Epidermal melanocyte (primary cell): Measurements from ENCODE around the gene FLT1.

Source experiments
- DNase-seq: peaks from one replicate; pipeline ENCODE4 v3.0.0; 2011; ENCODE audit warnings: low spot score; ENCODE audit not compliant: insufficient read length

FLT1 gene

DNA sequence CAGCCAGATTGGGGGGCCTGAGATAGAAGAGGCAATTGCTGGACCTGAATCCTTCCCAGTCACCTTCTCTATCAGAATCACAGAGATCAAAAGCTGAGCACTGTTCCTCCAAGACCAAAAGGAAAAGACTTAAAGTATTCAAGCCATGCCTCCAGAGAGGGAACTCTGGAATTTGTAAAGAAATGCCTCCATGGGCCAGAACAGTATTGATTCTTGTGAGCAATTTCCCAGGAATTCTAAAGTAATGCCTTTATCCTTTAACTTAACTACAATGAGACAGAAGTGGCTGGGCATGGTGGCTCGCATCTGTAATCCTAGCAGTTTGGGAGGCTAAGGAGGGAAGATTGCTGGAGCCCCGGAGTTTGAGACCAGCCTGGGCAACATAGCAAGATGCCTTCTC, 148.8 kb downstream of the FLT1 start:
- no peak for DNase-seq

DNA sequence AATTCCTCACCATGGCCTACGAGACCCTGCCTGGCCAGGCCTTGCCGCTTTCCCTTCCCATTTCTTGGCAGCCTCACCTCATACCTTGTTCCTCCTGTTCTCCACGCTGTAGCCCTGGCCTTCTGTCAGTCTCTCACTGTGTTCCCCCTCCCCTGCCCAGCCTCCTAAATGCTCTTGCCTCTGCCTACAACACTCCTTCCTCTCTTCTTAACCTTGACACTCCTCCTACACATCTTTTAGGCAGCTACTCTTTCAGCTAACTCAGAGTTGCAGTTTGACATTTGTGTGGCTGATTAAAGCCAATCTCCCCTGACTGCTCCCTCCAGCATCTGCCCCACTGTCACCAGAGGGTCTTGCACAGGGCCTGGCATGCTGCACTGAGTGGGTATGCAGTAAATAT, 150.8 kb downstream of the FLT1 start:
- DNase-seq, result no peak

GRCh38 chr13:28342251-28342650, 152.7 kb downstream of the FLT1 start:
- no peak for DNase-seq

- DNase-seq, result no peak
These were observed 154.6 kb downstream of the FLT1 start for GRCh38 chr13:28340272-28340793.

DNA sequence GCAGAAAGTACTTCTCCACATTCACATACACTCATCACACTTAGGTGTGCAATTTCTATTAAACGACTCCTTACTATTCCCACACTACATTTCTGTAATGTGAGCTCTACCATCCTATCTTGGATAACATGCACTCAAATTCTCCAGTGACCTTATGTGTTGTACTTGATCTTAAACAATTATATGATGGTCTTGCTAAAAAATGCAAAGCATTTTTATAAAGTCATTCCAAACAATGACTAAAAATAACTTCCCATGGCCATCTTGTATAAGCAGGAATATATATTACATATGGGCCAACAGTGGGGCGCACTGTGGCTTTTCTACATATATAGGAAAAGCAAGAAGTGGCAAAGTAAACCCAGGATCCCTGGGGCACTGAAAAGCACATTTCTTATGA, 155.5 kb downstream of the FLT1 start:
- DNase-seq, result no peak

GRCh38 chr13:28338742-28339141, 156.2 kb downstream of the FLT1 start:
- no peak for DNase-seq

- no peak for DNase-seq
These were observed 156.8 kb downstream of the FLT1 start for GRCh38 chr13:28338006-28338574.

DNA sequence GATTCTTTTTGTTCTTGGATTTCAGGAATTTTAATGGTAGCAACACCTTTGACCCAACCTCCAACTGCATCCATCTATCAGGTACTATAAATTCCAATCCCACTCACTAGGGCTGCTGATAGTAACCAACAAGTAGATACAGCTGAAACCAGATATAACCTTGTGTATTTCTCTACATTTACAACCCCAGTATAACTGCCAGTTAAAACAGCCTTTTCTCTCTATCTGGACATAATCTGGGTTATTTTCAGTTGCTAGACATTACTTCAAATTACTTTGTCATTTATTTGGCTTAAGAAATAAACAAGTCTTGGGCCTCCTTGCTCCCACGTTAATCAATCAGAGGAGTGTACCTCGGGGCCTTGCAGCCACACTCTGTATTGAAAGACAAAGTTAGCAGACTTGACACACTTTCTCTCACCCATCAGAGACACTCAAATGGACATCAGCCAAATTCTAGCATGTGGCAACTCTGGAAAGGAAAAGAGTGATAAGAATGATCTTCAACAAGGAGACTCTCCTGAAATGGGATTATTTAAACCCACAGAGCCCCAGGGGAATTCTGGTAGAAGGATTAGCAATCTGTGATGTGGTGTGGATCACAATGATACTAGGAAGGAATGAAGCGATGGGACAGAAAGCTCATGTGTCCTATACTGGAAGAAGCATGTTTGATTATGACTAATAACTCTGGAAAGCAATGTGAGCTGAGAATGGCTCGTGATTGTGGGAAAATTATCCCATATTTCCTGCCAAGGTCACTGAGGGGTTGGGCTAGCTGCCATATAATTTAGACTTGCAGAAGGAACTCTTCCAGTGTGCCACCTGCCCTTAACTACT, 157.5 kb downstream of the FLT1 start:
- no peak for DNase-seq

- no peak for DNase-seq
These were observed 158.7 kb downstream of the FLT1 start for GRCh38 chr13:28336193-28336657.

- DNase-seq, result no peak
These were observed 161.6 kb downstream of the FLT1 start for GRCh38 chr13:28333204-28333881.

GRCh38 chr13:28329395-28330158, 165.4 kb downstream of the FLT1 start:
- DNase-seq, result no peak

- no peak for DNase-seq
These were observed 166.7 kb downstream of the FLT1 start for GRCh38 chr13:28328271-28328607.

DNA sequence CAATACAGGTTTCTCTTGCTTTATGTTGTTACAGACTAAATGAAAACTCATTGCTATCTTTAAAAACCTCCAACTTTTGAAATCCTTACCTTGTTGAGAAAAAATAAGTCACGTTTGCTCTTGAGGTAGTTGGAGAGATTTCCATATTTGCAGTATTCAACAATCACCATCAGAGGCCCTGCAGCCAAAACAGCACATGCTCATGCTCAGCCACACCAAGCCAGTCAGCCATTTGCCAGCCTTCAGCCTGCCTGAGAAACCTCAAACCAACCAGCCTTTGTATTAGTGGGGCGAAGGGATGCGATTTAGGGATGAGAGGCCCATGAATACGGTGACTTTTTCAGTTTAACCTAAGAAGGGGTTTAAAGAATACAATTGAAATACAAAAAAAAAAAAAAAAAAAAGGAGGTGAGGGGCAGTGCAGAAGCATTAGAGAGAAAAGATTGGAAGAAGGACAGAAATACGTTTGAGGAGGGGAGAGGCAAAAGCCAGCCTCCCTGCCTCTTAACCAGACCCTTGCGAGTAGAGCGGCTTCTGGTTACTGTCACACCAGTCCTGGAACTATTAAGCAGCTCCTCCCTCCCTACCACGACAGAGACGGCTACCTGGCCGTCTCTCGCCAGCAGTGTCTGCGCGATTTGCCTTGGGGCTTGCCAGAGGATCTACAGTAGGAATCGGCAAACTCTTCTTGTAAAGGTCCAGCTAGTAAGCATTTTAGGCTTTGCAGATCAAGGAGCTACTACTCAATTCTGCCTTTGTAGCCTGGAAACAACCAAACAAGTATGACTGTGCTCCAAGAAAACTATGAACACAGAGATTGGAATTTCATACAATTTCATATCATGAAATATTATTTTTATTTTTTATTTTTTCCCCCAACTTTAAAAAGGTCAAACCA, 167.3 kb downstream of the FLT1 start:
- no peak for DNase-seq

- no peak for DNase-seq
These were observed 168.9 kb downstream of the FLT1 start for GRCh38 chr13:28326056-28326455.

DNA sequence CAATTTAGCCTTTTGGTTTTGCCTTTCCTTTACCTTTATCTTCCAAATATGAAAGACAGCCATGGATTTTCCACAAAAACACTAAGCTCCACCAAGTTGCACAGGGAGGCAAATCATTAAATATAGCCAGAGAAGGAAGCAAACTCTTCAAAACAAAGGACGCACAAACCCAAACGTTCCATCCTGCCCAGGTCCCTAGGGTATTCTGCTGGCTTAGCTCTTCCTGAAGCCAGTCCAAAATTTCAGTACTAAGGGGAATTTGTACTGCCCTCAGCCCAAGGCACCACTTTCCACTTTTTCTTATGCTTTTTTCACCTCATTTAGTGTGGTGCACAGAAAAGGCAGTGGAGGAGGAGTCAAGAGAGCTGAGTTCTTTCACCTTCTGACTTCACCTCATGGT, 169.9 kb downstream of the FLT1 start:
- no peak for DNase-seq

GRCh38 chr13:28324181-28324789, 170.6 kb downstream of the FLT1 start:
- peak; percentile 74 for DNase-seq

DNA sequence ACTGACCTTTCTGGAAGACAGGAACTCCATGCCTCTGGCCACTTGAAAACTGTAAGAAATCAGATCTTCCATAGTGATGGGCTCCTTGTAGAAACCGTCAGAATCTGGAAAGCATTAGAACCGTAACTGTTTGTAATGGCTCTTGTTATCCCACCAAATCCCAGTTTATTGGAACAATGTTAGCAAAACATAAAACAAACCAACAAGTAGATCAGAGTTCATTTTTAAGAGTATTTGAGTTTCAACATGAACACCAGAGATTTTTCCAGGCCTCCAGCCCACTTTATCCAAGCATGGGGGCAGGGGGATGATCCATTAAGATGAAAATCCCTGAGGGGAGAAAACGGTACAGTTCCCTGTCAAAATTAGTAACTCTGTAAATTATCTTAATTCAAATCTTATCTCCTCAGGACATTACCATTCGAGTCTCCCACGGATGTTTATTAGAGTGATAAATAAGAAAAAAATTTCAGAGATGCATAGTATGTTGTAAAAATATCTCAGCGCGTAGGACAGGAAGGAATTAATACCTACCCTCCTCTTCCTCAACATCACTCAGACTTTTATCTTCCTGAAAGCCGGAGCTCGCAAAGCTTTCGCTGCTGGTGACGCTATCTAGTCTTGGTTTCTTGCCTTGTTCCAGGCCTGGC, 172.5 kb downstream of the FLT1 start:
- no peak for DNase-seq

DNA sequence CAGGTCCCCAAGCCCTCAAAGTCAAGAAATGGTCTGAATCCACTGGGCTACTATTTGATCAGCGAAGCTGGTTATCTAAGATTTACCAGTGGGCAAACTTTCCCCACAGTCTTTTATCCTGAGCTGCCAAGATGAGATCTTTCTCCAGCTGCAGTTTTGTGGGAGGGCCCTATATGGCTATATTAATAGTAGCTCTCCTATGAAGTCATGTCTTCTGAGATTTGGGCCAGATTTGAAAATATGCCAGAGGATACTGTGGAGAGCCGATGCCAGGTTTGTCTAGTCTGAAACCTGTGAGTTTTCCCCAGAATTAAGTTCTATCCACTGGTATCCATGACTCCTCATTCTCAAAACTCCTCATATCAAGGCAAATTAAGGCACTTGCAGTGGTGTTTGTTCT, 173.2 kb downstream of the FLT1 start:
- DNase-seq, result no peak

DNA sequence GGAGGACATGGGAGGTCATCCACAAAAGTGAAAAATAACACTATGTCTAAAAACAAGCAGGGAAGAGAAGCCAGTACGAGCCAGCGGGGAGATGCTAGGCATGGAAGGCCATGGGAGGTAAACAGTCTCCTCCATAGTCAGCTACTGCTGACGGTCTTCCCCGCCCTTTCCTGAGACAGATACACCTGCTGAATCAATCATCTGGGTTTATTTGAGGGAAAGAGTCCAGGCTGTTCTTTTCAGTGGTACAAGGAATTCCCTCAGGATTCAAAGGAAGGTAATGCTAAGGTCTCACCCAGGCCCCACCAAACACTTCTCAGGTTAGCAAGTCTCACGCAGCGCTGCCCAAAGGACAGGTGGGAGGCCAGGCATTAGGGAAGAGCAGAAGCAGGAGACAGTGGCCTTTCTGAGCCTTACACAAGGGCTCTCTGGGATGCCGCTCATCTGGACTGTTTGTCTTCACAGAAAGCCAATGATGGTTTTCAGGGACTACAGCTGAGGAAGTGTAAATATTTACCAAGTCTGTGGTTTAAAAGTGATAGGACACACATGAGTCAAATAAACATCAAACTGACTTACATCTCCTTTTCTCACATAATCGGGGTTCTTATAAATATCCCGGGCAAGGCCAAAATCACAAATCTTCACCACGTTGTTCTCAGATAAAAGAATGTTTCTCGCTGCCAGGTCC, 173.9 kb downstream of the FLT1 start:
- no peak for DNase-seq
